Upper lobe of left lung (tissue), 6 donors: ENCODE results near the gene HOXD13. TPM values are rescaled to one million over a fixed set of nuclear protein-coding genes. Genes with fewer than 3 reads are reported as not detected.
A peak's percentile ranks its signal among the peaks of the same experiment; 100 is the strongest.

Experiments
- ATAC-seq, 2 donors: fragments of 200-7000 bp; cut with Tn5 transposase; one replicate each; pipeline ENCODE4 v1.9.1; 2022; ENCODE audit warnings: mild to moderate bottlenecking in 2 of 2, moderate library complexity in 2 of 2; ENCODE audit not compliant: low FRiP score in 2 of 2
- DNase-seq, 2 donors: peaks; one replicate each; pipeline ENCODE4 v3.0.0-alpha.2; 2019 to 2020
- H3K27ac ChIP-seq, 4 donors: fragments of 200-600 bp; sonication (generic); one replicate each; pipeline ENCODE4 v1.5.1; 2016 to 2019
- H3K27me3 ChIP-seq, 4 donors: fragments of 200-600 bp; sonication (generic); one replicate each; pipeline ENCODE4 v1.5.1; 2017 to 2019
- H3K36me3 ChIP-seq, 4 donors: fragments of 200-600 bp; sonication (generic); one replicate each; pipeline ENCODE4 v1.5.1; 2016 to 2019
- H3K4me1 ChIP-seq, 4 donors: fragments of 200-600 bp; sonication (generic); one replicate each; pipeline ENCODE4 v1.5.1; 2018 to 2019
- H3K4me3 ChIP-seq, 4 donors: fragments of 200-600 bp; sonication (generic); one replicate each; pipeline ENCODE4 v1.5.1; 2017 to 2019; ENCODE audit warnings: mild to moderate bottlenecking in 2 of 4, moderate library complexity in 1 of 4
- H3K9me3 ChIP-seq, 4 donors: fragments of 200-600 bp; sonication (generic); one replicate each; pipeline ENCODE4 v1.5.1; 2018 to 2019
- EP300 ChIP-seq, 4 donors: sonication (generic); formaldehyde crosslinking; IDR thresholded peaks; one replicate each; pipeline ENCODE4 v1.5.1; 2017; ENCODE audit warnings: antibody characterized with exemption in 4 of 4, control low read depth in 2 of 4
- POLR2A ChIP-seq, 4 donors: fragments of 450-650 bp; IDR thresholded peaks; one replicate each; pipeline ENCODE4 v1.5.1; 2016 to 2017; ENCODE audit warnings: antibody characterized with exemption in 4 of 4, mild to moderate bottlenecking in 2 of 4
- POLR2AphosphoS5 ChIP-seq, 2 donors: sonication (generic); formaldehyde crosslinking; IDR thresholded peaks; one replicate each; pipeline ENCODE4 v1.5.1; 2017; ENCODE audit warnings: antibody characterized with exemption in 2 of 2
- WGBS, 2 donors: methylation state at CpG; one replicate each; pipeline ENCODE4 v1.1.5; 2017 to 2018; 5-methylcytosine and 5-hydroxymethylcytosine counted together
- total RNA-seq, 6 donors: library from RNA; depleted of rRNA in 4 of 6; stranded (reverse); fragments of >200 nt in 4 of 6; gene quantifications; one replicate each; pipeline versions ENCODE4 v1.1.0 to v1.2.1, GENCODE V29; 2016 to 2021
- TF ChIP-seq, protein P1 (sequence below), 6 experiments: fragments of 450-650 bp in 4 of 6; fragments of 200-600 bp in 2 of 6; sonication (generic) in 2 of 6; IDR thresholded peaks; one replicate each; pipeline ENCODE4 v1.5.1; 2016 to 2019; ENCODE audit warnings: antibody characterized with exemption in 6 of 6
- donor health status: DM: no; HTN: no; CAD: no; lungs with moderate emphysema.
- donor health status: DM: no; HTN: yes; CAD: no; lungs with severe emphysema.

HOXD13 gene
- total RNA-seq, 6 donors from 2014 or later: not detected

DNA sequence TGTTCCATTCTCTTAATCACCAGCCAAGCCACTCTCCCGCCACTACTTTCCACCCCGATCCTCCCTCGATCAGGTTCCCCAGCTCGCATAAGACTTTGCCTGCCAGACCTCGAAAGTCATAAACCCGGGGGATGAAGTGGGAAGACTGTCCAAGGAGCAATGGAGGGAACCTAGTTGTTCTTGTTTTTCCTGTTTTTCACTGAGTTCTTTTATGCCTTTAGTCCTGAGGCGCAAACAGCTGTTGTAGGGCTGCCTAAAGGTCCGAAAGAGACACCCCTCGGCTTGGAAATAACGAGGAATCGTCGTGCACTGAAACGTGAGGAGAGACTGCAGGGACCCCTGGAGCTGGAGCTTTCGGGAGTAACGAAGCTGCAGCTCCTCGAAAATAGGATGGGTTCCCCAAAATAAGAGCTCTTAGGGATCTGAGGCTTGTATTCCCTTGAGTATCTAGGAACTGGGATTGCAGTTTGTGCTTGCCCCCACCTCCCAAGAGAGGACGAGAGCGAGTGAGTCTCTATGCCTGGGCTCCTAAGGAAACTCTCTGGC lies 5.4 kb downstream of the HOXD13 start:
- 4% methylated on average over 16 to 18 of the region's 18 CpGs for WGBS, 2 donors
- no peak overlapping the region for H3K27ac ChIP-seq
- DNase-seq (no peak), ATAC-seq (no peak)
- H3K4me1 ChIP-seq: peaks cover 24 to 42% (median 27%) of the 10 kb centered on the region in 4 donors
- H3K4me3 ChIP-seq: peak overlapping the region in 3 of 4 donors; percentile 31 to 52 (median 41)
- H3K36me3 ChIP-seq: no peaks in the 10 kb centered on the region
- TF ChIP-seq, protein P1, sequence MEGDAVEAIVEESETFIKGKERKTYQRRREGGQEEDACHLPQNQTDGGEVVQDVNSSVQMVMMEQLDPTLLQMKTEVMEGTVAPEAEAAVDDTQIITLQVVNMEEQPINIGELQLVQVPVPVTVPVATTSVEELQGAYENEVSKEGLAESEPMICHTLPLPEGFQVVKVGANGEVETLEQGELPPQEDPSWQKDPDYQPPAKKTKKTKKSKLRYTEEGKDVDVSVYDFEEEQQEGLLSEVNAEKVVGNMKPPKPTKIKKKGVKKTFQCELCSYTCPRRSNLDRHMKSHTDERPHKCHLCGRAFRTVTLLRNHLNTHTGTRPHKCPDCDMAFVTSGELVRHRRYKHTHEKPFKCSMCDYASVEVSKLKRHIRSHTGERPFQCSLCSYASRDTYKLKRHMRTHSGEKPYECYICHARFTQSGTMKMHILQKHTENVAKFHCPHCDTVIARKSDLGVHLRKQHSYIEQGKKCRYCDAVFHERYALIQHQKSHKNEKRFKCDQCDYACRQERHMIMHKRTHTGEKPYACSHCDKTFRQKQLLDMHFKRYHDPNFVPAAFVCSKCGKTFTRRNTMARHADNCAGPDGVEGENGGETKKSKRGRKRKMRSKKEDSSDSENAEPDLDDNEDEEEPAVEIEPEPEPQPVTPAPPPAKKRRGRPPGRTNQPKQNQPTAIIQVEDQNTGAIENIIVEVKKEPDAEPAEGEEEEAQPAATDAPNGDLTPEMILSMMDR (IDR thresholded peaks at IDR 0.05): no peak
- no peaks in the 10 kb centered on the region for H3K9me3 ChIP-seq
- H3K27me3 ChIP-seq: peaks cover 0 to 96% (median 59%) of the 10 kb centered on the region in 4 donors

DNA sequence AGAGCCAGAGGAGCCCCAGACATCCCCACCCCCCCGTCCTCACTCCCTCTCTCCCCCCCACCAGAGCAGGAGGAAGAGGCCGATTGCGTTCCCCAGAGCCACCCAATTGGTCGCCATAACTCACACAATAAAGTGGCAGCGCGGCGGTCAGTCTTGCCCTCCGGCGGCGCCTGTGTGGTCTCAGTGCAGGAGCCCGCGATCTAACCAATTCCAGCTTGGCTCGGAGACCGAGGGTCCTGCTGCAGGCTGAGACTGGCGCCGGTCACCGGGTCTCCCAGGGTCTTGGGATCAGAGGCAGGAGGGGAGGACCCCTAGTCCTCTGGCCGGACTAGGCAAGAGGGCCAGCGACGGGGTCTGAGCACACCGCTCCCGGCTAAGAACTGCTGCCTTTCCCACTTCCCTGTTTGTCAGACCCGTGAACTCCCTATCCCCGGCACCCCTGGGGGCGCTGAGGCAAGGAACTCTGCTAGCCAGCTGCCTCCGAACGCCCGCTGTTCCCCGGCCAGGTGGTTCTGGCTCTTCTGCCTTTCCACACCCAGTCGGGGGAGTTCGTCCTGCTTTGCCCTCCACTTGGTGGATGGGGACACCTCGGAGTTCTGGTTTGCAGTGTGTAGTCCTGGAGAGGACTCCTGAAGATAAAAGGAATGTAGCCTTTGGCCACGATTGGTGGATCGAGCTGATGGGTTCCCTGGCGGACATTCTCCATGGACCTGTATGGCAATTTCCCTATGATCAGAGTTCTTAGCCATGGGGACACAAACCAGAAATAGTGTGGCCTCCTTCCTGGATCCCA lies 6.0 kb downstream of the HOXD13 start:
- H3K27me3 ChIP-seq: peaks cover 0 to 90% (median 57%) of the 10 kb centered on the region in 4 donors
- H3K4me1 ChIP-seq: peaks cover 18 to 36% (median 21%) of the 10 kb centered on the region in 4 donors
- no peak for DNase-seq
- no peak overlapping the region for H3K27ac ChIP-seq
- WGBS, 2 donors: 9 to 36% methylated on average over 3 to 28 of the region's 35 CpGs
- H3K36me3 ChIP-seq: no peaks in the 10 kb centered on the region
- ATAC-seq: no peak
- no peak for TF ChIP-seq POLR2AphosphoS5 (IDR thresholded peaks at IDR 0.05)
- TF ChIP-seq EP300 (IDR thresholded peaks at IDR 0.05): no peak
- TF ChIP-seq, protein P1 (IDR thresholded peaks at IDR 0.05): no peak
- no peak for TF ChIP-seq POLR2A (IDR thresholded peaks at IDR 0.05)
- H3K9me3 ChIP-seq: no peaks in the 10 kb centered on the region
- H3K4me3 ChIP-seq: no peak overlapping the region

DNA sequence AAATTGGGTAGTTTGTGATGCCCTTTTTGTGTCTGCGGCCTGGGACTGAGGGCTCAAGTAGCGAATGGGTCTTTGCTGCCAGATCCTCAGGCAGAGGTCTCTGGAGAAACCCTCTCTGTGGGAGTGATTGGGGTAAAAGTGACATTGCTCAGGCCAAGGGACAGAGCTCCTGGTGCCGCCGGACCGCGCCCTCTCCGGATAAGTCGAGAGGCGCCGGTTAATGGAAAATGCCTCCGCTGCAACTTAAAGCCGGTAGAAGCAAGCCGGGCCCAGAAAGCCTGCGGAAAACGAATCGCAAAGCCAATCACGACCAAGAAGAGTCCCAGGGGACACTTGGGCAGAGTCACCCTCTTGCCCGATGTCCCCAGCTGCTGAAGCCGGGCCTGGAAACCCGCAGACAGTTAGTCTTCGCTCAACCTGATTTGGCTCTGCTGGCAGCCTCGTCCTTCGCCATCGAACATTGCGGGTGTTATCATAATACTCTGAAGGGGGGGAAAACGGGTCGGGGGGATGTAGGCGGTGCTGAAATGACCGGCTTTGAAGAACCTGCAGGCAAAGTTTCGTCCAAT lies 6.7 kb downstream of the HOXD13 start:
- 6 to 9% methylated on average over 16 to 30 of the region's 30 CpGs for WGBS, 2 donors
- Histone ChIP-seq H3K4me1 (peaks cover 18 to 38% (median 26%) of the 10 kb centered on the region in 4 donors), H3K36me3 (no peaks in the 10 kb centered on the region), H3K27ac (no peak overlapping the region), H3K9me3 (no peaks in the 10 kb centered on the region), H3K27me3 (peaks cover 0 to 90% (median 57%) of the 10 kb centered on the region in 4 donors), H3K4me3 (no peak overlapping the region)
- ATAC-seq (no peak), DNase-seq (no peak)
- no peak for TF ChIP-seq POLR2A (IDR thresholded peaks at IDR 0.05)
- TF ChIP-seq POLR2AphosphoS5 (IDR thresholded peaks at IDR 0.05): no peak
- TF ChIP-seq EP300 (IDR thresholded peaks at IDR 0.05): no peak

DNA sequence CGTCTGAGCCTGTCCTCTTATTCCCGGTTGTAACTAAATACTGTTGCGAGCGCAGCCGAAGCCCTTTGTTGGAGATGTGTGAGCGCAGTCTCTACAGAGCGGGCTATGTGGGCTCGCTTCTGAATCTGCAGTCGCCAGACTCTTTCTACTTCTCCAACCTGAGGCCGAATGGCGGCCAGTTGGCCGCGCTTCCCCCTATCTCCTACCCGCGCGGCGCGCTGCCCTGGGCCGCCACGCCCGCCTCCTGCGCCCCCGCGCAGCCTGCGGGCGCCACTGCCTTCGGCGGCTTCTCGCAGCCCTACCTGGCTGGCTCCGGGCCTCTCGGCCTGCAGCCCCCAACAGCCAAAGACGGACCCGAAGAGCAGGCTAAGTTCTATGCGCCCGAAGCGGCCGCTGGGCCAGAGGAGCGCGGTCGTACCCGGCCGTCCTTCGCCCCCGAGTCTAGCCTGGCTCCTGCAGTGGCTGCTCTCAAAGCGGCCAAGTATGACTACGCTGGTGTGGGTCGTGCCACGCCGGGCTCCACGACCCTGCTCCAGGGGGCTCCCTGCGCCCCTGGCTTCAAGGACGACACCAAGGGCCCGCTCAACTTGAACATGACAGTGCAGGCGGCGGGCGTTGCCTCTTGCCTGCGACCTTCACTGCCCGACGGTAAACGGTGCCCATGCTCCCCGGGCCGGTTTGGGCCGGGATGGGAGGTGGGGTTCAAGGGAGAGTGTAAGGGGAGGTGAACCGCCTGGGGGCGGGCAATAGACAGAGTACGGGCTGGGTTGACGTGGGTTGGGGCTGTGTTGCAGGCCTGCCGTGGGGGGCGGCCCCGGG lies 7.4 kb downstream of the HOXD13 start, which contains the start of gene HOXD12:
Gene HOXD12 (plus strand): TSS at position 68 of the 819 bp plus-strand sequence. CDS start 7 bp downstream, at position 75.
- no peak within 1 kb of the TSS for H3K27ac ChIP-seq
- H3K4me1 ChIP-seq: peaks cover 23 to 45% (median 30%) of the 10 kb centered on the region in 4 donors
- no peaks in the 10 kb centered on the region for H3K36me3 ChIP-seq
- H3K4me3 ChIP-seq: no peak within 1 kb of the TSS
- TF ChIP-seq, protein P1 (IDR thresholded peaks at IDR 0.05): no peak
- no peak for TF ChIP-seq POLR2AphosphoS5 (IDR thresholded peaks at IDR 0.05)
- TF ChIP-seq EP300 (IDR thresholded peaks at IDR 0.05): no peak
- no peak for TF ChIP-seq POLR2A (IDR thresholded peaks at IDR 0.05)
- DNase-seq (peak in 1 of 2 donors; percentile 73), ATAC-seq (no peak)
- 0 to 7% methylated on average over 7 to 47 of the region's 70 CpGs for WGBS, 2 donors
- H3K9me3 ChIP-seq: no peaks in the 10 kb centered on the region
- H3K27me3 ChIP-seq: peaks cover 0 to 90% (median 61%) of the 10 kb centered on the region in 4 donors
